ENCODE data around the gene ATP11A. TPM values are rescaled to one million over a fixed set of nuclear protein-coding genes. Genes with fewer than 3 reads are reported as not detected.

Gene ATP11A
- total and polyA plus RNA-seq, 10 of the 15 experiments (the other 5 are each of a cell fraction or from before 2014, with no cell fraction given), result 1.4 to 69.6 (median 14.4) TPM

- H3K4me3 ChIP-seq, result no peak overlapping the region
- intact Hi-C loops (cut with micrococcal nuclease; ENCODE audit: unreplicated experiment) (no loop called here), in situ Hi-C loops (cut with MboI) (no loop called here)
- FAIRE-seq (no peak), ATAC-seq (no peak), DNase-seq (ENCODE audit: low read depth, low spot score) (no peak)
- WGBS (ENCODE audit: insufficient coverage, insufficient replicate concordance, low lambda C conversion rate, missing lambda C conversion rate), result 96% methylated on average over 20 of the region's 20 CpGs
- H3K27me3 ChIP-seq (replicated peaks in 1 of 2; ENCODE audit: control insufficient read depth in 2 of 2, insufficient read depth in 2 of 2, low read length in 1 of 2), result no peaks in the 10 kb centered on the region
- no peak for TF ChIP-seq RAD51 (IDR thresholded peaks at IDR 0.05)
- no peak for TF ChIP-seq SUZ12 (IDR thresholded peaks at IDR 0.05; ENCODE audit: unreplicated experiment)
- no peak for TF ChIP-seq PKNOX1 (IDR thresholded peaks at IDR 0.05)
- TF ChIP-seq CBX3 (IDR thresholded peaks at IDR 0.05; ENCODE audit: borderline replicate concordance, low read depth), result no peak
- no peak for TF ChIP-seq EZH2 (IDR thresholded peaks at IDR 0.05; ENCODE audit: borderline replicate concordance, control insufficient read depth, low read depth, low read length)
- TF ChIP-seq CHD1 (IDR thresholded peaks at IDR 0.05; ENCODE audit: low read depth, low read length), result no peak
- TF ChIP-seq RCOR1 (conservative IDR thresholded peaks at IDR 0.05; ENCODE audit: low read depth, low read length), result no peak
- H3K9me3 ChIP-seq (replicated peaks; ENCODE audit: control insufficient read depth, insufficient read depth, low read length), result no peaks in the 10 kb centered on the region; the same call in 2 of the 3 replicates
- CTCF ChIA-PET, result no interaction called here
- no peak overlapping the region for H3K9ac ChIP-seq (ENCODE audit: control insufficient read depth, insufficient read depth, low read length)
- peaks cover 1% of the 10 kb centered on the region; the same call in 1 of the 2 replicates for H3K79me2 ChIP-seq (ENCODE audit: control insufficient read depth, insufficient read depth, low read length)
- no TSS peak for BruUV-seq (replicated peaks)
- H2AFZ ChIP-seq (ENCODE audit: control insufficient read depth, low read depth, low read length), result no peak overlapping the region
- RAD21 ChIA-PET (ENCODE audit: unreplicated experiment), result no interaction called here
- peaks cover 0 to 5% of the 10 kb centered on the region in 2 experiments; a peak in 2 of 4 replicates for H3K36me3 ChIP-seq (ENCODE audit: control insufficient read depth in 2 of 2, insufficient read depth in 2 of 2, low read length in 1 of 2)
- no peaks in the 10 kb centered on the region for H4K20me1 ChIP-seq (ENCODE audit: control insufficient read depth, insufficient read depth)
- no peaks in the 10 kb centered on the region for H3K4me1 ChIP-seq (ENCODE audit: control insufficient read depth, insufficient read depth, low read length)
- no peak overlapping the region for H3K27ac ChIP-seq (ENCODE audit: control insufficient read depth, insufficient read depth)
- no peak overlapping the region for H3K4me2 ChIP-seq (ENCODE audit: control insufficient read depth, insufficient read depth)
- SMC1A ChIA-PET (ENCODE audit: uncharacterized antibody, unreplicated experiment), result no interaction called here
- POLR2A ChIA-PET, result no interaction called here
Observed at GRCh38 chr13:112756511-112756966, 66.7 kb downstream of the ATP11A start.

All from GM12878 (cell line).